ENCODE data around the gene NTN1. TPM values are rescaled to one million over a fixed set of nuclear protein-coding genes. Genes with fewer than 3 reads are reported as not detected.
"Not testable (repeated sequence)": the region's sequence is repeated elsewhere in the genome, so short reads cannot be mapped to it uniquely, and the experiment has no call there.

NTN1 gene
- total RNA-seq, 1 donor from 2014 or later: 0.41 TPM

- Mint-ChIP-seq H3K4me3 (ENCODE audit: low read depth) (no peak overlapping the region), H3K27ac (no peak overlapping the region), H3K9me3 (no peaks in the 10 kb centered on the region), H3K27me3 (ENCODE audit: low read depth) (no peaks in the 10 kb centered on the region), H3K4me1 (ENCODE audit: low read depth) (peaks cover 19% of the 10 kb centered on the region), H3K36me3 (ENCODE audit: low read depth) (no peaks in the 10 kb centered on the region)
- DNase-seq (ENCODE audit: low spot score): no peak
- intact Hi-C loops (cut with micrococcal nuclease): no loop called here
Measured at GRCh38 chr17:9254841-9255240, 233.5 kb downstream of the NTN1 start.

GRCh38 chr17:9255833-9256232 lies 234.5 kb downstream of the NTN1 start:
- Mint-ChIP-seq H3K27me3 (ENCODE audit: low read depth) (no peaks in the 10 kb centered on the region), H3K4me3 (ENCODE audit: low read depth) (no peak overlapping the region), H3K36me3 (ENCODE audit: low read depth) (no peaks in the 10 kb centered on the region), H3K9me3 (no peaks in the 10 kb centered on the region), H3K27ac (no peak overlapping the region), H3K4me1 (ENCODE audit: low read depth) (peaks cover 21% of the 10 kb centered on the region)
- DNase-seq (ENCODE audit: low spot score): no peak
- intact Hi-C loops (cut with micrococcal nuclease): no loop called here

- Mint-ChIP-seq H3K4me1 (ENCODE audit: low read depth) (peaks cover 20% of the 10 kb centered on the region), H3K9me3 (no peaks in the 10 kb centered on the region), H3K27ac (no peak overlapping the region), H3K4me3 (ENCODE audit: low read depth) (no peak overlapping the region), H3K27me3 (ENCODE audit: low read depth) (no peaks in the 10 kb centered on the region), H3K36me3 (ENCODE audit: low read depth) (no peaks in the 10 kb centered on the region)
- intact Hi-C loops (cut with micrococcal nuclease): no loop called here
- DNase-seq (ENCODE audit: low spot score): no peak
Measured at GRCh38 chr17:9256361-9256750, 235.0 kb downstream of the NTN1 start.

- no peak for DNase-seq (ENCODE audit: low spot score)
- Mint-ChIP-seq H3K4me1 (ENCODE audit: low read depth) (peaks cover 23% of the 10 kb centered on the region), H3K4me3 (ENCODE audit: low read depth) (no peak overlapping the region), H3K27ac (no peak overlapping the region), H3K27me3 (ENCODE audit: low read depth) (no peaks in the 10 kb centered on the region), H3K9me3 (no peaks in the 10 kb centered on the region), H3K36me3 (ENCODE audit: low read depth) (no peaks in the 10 kb centered on the region)
- intact Hi-C loops (cut with micrococcal nuclease): no loop called here
Measured at GRCh38 chr17:9256751-9257629, 235.7 kb downstream of the NTN1 start.

- intact Hi-C loops (cut with micrococcal nuclease); H3K27ac Mint-ChIP-seq; H3K36me3 Mint-ChIP-seq (ENCODE audit: low read depth); H3K4me3 Mint-ChIP-seq (ENCODE audit: low read depth); H3K27me3 Mint-ChIP-seq (ENCODE audit: low read depth); DNase-seq (ENCODE audit: low spot score); H3K9me3 Mint-ChIP-seq: not testable (repeated sequence)
- H3K4me1 Mint-ChIP-seq (ENCODE audit: low read depth): peaks cover 22% of the 10 kb centered on the region
Measured at GRCh38 chr17:9257630-9257965, 236.3 kb downstream of the NTN1 start.

GRCh38 chr17:9258115-9259015 lies 237.1 kb downstream of the NTN1 start:
- intact Hi-C loops (cut with micrococcal nuclease): no loop called here
- DNase-seq (ENCODE audit: low spot score): no peak
- H3K9me3 Mint-ChIP-seq: no peaks in the 10 kb centered on the region
- no peak overlapping the region for H3K27ac Mint-ChIP-seq
- H3K27me3 Mint-ChIP-seq (ENCODE audit: low read depth): no peaks in the 10 kb centered on the region
- H3K4me1 Mint-ChIP-seq (ENCODE audit: low read depth): peaks cover 14% of the 10 kb centered on the region
- H3K36me3 Mint-ChIP-seq (ENCODE audit: low read depth): no peaks in the 10 kb centered on the region
- no peak overlapping the region for H3K4me3 Mint-ChIP-seq (ENCODE audit: low read depth)

GRCh38 chr17:9259419-9259818 lies 238.1 kb downstream of the NTN1 start:
- intact Hi-C loops (cut with micrococcal nuclease): no loop called here
- Mint-ChIP-seq H3K9me3 (no peaks in the 10 kb centered on the region), H3K4me1 (ENCODE audit: low read depth) (peaks cover 11% of the 10 kb centered on the region), H3K27ac (no peak overlapping the region), H3K27me3 (ENCODE audit: low read depth) (no peaks in the 10 kb centered on the region), H3K36me3 (ENCODE audit: low read depth) (no peaks in the 10 kb centered on the region), H3K4me3 (ENCODE audit: low read depth) (no peak overlapping the region)
- DNase-seq (ENCODE audit: low spot score): no peak

- Mint-ChIP-seq H3K27me3 (ENCODE audit: low read depth) (no peaks in the 10 kb centered on the region), H3K27ac (no peak overlapping the region), H3K4me3 (ENCODE audit: low read depth) (no peak overlapping the region), H3K9me3 (no peaks in the 10 kb centered on the region), H3K36me3 (ENCODE audit: low read depth) (no peaks in the 10 kb centered on the region), H3K4me1 (ENCODE audit: low read depth) (peaks cover 11% of the 10 kb centered on the region)
- intact Hi-C loops (cut with micrococcal nuclease): no loop called here
- no peak for DNase-seq (ENCODE audit: low spot score)
Measured at GRCh38 chr17:9261081-9262012, 240.0 kb downstream of the NTN1 start.

- Mint-ChIP-seq H3K4me1 (ENCODE audit: low read depth) (peaks cover 5% of the 10 kb centered on the region), H3K4me3 (ENCODE audit: low read depth) (no peak overlapping the region), H3K9me3 (no peaks in the 10 kb centered on the region), H3K27me3 (ENCODE audit: low read depth) (no peaks in the 10 kb centered on the region), H3K36me3 (ENCODE audit: low read depth) (no peaks in the 10 kb centered on the region), H3K27ac (no peak overlapping the region)
- intact Hi-C loops (cut with micrococcal nuclease): no loop called here
- DNase-seq (ENCODE audit: low spot score): no peak
Measured at GRCh38 chr17:9266031-9266680, 244.8 kb downstream of the NTN1 start.

GRCh38 chr17:9266697-9267117 lies 245.4 kb downstream of the NTN1 start:
- Mint-ChIP-seq H3K27me3 (ENCODE audit: low read depth) (no peaks in the 10 kb centered on the region), H3K4me1 (ENCODE audit: low read depth) (peaks cover under 1% of the 10 kb centered on the region)

GRCh38 chr17:9268546-9268945 lies 247.2 kb downstream of the NTN1 start:
- Mint-ChIP-seq H3K27ac (no peak overlapping the region), H3K4me1 (ENCODE audit: low read depth) (peaks cover 7% of the 10 kb centered on the region), H3K9me3 (no peaks in the 10 kb centered on the region), H3K36me3 (ENCODE audit: low read depth) (no peaks in the 10 kb centered on the region), H3K27me3 (ENCODE audit: low read depth) (no peaks in the 10 kb centered on the region), H3K4me3 (ENCODE audit: low read depth) (no peak overlapping the region)
- DNase-seq (ENCODE audit: low spot score): no peak
- intact Hi-C loops (cut with micrococcal nuclease): no loop called here

More at GRCh38 chr17:9266697-9267117, 245.4 kb downstream of the NTN1 start:
- intact Hi-C loops (cut with micrococcal nuclease): no loop called here
- H3K9me3 Mint-ChIP-seq: no peaks in the 10 kb centered on the region
- no peak overlapping the region for H3K27ac Mint-ChIP-seq
- no peak overlapping the region for H3K4me3 Mint-ChIP-seq (ENCODE audit: low read depth)
- DNase-seq (ENCODE audit: low spot score): no peak
- H3K36me3 Mint-ChIP-seq (ENCODE audit: low read depth): no peaks in the 10 kb centered on the region
